Common myeloid progenitor, CD34-positive (primary cell): ENCODE data around the gene C6orf15.

ENCODE experiments used
- CTCF ChIA-PET: fragments of 350-600 bp; sonication (Branson Sonifier 250); formaldehyde crosslinking; loops from one replicate; lab custom pipeline; 2021; ENCODE audit warnings: antibody characterized with exemption; lab: Charles Lee
- POLR2A ChIA-PET: fragments of 350-600 bp; sonication (Branson Sonifier 250); formaldehyde crosslinking; loops from one replicate; lab custom pipeline; 2021; ENCODE audit warnings: antibody characterized with exemption; lab: Charles Lee
- DNase-seq, 3 donors: peaks; one replicate each; pipeline versions ENCODE4 v3.0.0 to v3.0.0-alpha.2; 2013
- H3K27ac ChIP-seq, 2 experiments: 1 replicate in 1 of 2; 2 replicates in 1 of 2; pipeline ENCODE4 v1.7.0; 2013; ENCODE audit warnings: inconsistent platforms in 2 of 2, low read length in 2 of 2, mild to moderate bottlenecking in 2 of 2, low read depth in 1 of 2, moderate library complexity in 1 of 2; ENCODE audit not compliant: severe bottlenecking in 2 of 2, insufficient read depth in 1 of 2, poor library complexity in 1 of 2
- H3K27me3 ChIP-seq, 5 experiments: replicated peaks in 2 of 5; 1 replicate in 3 of 5; 2 replicates in 2 of 5; pipeline versions ENCODE4 v1.6.1 to v1.7.0; 2013; ENCODE audit warnings: low read length in 4 of 5, mild to moderate bottlenecking in 2 of 5, moderate library complexity in 2 of 5, inconsistent platforms in 1 of 5; ENCODE audit not compliant: insufficient read depth in 5 of 5, control insufficient read depth in 4 of 5
- H3K36me3 ChIP-seq, 4 experiments: 1 replicate in 2 of 4; 2 replicates in 2 of 4; pipeline versions ENCODE4 v1.6.1 to v1.7.0; 2013; ENCODE audit warnings: low read length in 3 of 4, control low read depth in 1 of 4, mild to moderate bottlenecking in 1 of 4; ENCODE audit not compliant: control insufficient read depth in 4 of 4, insufficient read depth in 4 of 4
- H3K4me1 ChIP-seq, 4 experiments: 1 replicate in 3 of 4; 2 replicates in 1 of 4; pipeline versions ENCODE4 v1.6.1 to v1.7.1; 2013; ENCODE audit warnings: low read length in 3 of 4, mild to moderate bottlenecking in 3 of 4, control low read depth in 1 of 4, inconsistent platforms in 1 of 4, moderate library complexity in 1 of 4; ENCODE audit not compliant: control insufficient read depth in 4 of 4, insufficient read depth in 4 of 4; ENCODE audit errors: control extremely low read depth in 1 of 4
- H3K4me3 ChIP-seq, 7 experiments: 1 replicate in 4 of 7; 2 replicates in 3 of 7; pipeline versions ENCODE4 v1.5.1 to v1.7.0; 2013; ENCODE audit warnings: mild to moderate bottlenecking in 7 of 7, low read length in 6 of 7, moderate library complexity in 6 of 7, inconsistent platforms in 2 of 7, low read depth in 2 of 7, control low read depth in 1 of 7; ENCODE audit not compliant: insufficient read depth in 4 of 7, control insufficient read depth in 1 of 7; ENCODE audit errors: extremely low read depth in 1 of 7
- H3K9me3 ChIP-seq, 5 experiments: 1 replicate in 4 of 5; 2 replicates in 1 of 5; pipeline versions ENCODE4 v1.6.1 to v1.7.1; 2013; ENCODE audit warnings: low read length in 4 of 5, mild to moderate bottlenecking in 2 of 5, inconsistent platforms in 1 of 5, low read depth in 1 of 5, moderate library complexity in 1 of 5; ENCODE audit not compliant: control insufficient read depth in 4 of 5, insufficient read depth in 2 of 5; ENCODE audit errors: control extremely low read depth in 1 of 5
- WGBS: methylation state at CpG from one replicate; pipeline ENCODE4 v1.1.5; 2013; ENCODE audit not compliant: insufficient coverage; 5-methylcytosine and 5-hydroxymethylcytosine counted together

Gene C6orf15

GRCh38 chr6:31125162-31125561 lies 12.8 kb upstream of the C6orf15 start:
- Histone ChIP-seq H3K9me3 (no peaks in the 10 kb centered on the region), H3K4me1 (peaks cover 0 to 16% (median 11%) of the 10 kb centered on the region in 4 experiments), H3K27ac (no peak overlapping the region), H3K36me3 (no peaks in the 10 kb centered on the region), H3K27me3 (no peaks in the 10 kb centered on the region), H3K4me3 (no peak overlapping the region)
- POLR2A ChIA-PET: no interaction called here
- CTCF ChIA-PET: interaction anchor here (1.2 to 4.7 kb wide), 4 partner anchors 9 to 38 kb away, joined by 3 to 36 read pairs (median 11); partner anchors contain the start of genes PSORS1C1 and PSORS1C2
- no peak for DNase-seq
- 63% methylated on average over 5 of the region's 8 CpGs for WGBS

GRCh38 chr6:31122791-31123706 lies 10.7 kb upstream of the C6orf15 start:
- 59% methylated on average over 13 of the region's 16 CpGs for WGBS
- H3K36me3 ChIP-seq: no peaks in the 10 kb centered on the region
- POLR2A ChIA-PET: no interaction called here
- no peak overlapping the region for H3K27ac ChIP-seq
- DNase-seq: no peak
- no peaks in the 10 kb centered on the region for H3K27me3 ChIP-seq
- CTCF ChIA-PET: interaction anchor here (0.8 to 1.1 kb wide), 3 partner anchors 9 to 89 kb away, joined by 3 read pairs; no protein-coding TSS in a partner anchor
- H3K4me3 ChIP-seq: no peak overlapping the region
- peaks cover 0 to 16% (median 11%) of the 10 kb centered on the region in 4 experiments for H3K4me1 ChIP-seq
- H3K9me3 ChIP-seq: no peaks in the 10 kb centered on the region

- Histone ChIP-seq H3K4me1 (peaks cover 0 to 14% (median 11%) of the 10 kb centered on the region in 4 experiments), H3K9me3 (no peaks in the 10 kb centered on the region), H3K27me3 (peaks cover 0 to 2% (median 0%) of the 10 kb centered on the region in 5 experiments), H3K36me3 (no peaks in the 10 kb centered on the region), H3K4me3 (no peak overlapping the region), H3K27ac (no peak overlapping the region)
- DNase-seq: no peak
- POLR2A ChIA-PET: no interaction called here
- CTCF ChIA-PET: interaction anchor here (0.7 to 1.4 kb wide), 4 partner anchors 9 to 246 kb away, joined by 3 to 4 read pairs (median 3); no protein-coding TSS in a partner anchor
- 95% methylated on average over 11 of the region's 12 CpGs for WGBS
These were observed 8.9 kb upstream of the C6orf15 start for GRCh38 chr6:31121131-31121790.

- 71% methylated on average over 21 of the region's 26 CpGs for WGBS
- POLR2A ChIA-PET: no interaction called here
- no peak within 1 kb of the TSS for H3K4me3 ChIP-seq
These were observed 8.0 kb upstream of the C6orf15 start, which contains the start of gene CDSN for GRCh38 chr6:31120151-31120915. Gene CDSN (minus strand): TSS chr6:31120446. CDS start chr6:31120419, 27 bp downstream.

GRCh38 chr6:31118178-31118577 lies 5.8 kb upstream of the C6orf15 start:
- H3K9me3 ChIP-seq: no peaks in the 10 kb centered on the region
- H3K4me3 ChIP-seq: no peak overlapping the region
- H3K4me1 ChIP-seq: peaks cover 0 to 10% (median 7%) of the 10 kb centered on the region in 4 experiments
- H3K27me3 ChIP-seq: peaks cover 0 to 2% (median 0%) of the 10 kb centered on the region in 5 experiments
- H3K27ac ChIP-seq: no peak overlapping the region
- ChIA-PET CTCF (interaction anchor here (1.1 to 1.3 kb wide), 4 partner anchors 9 to 62 kb away, joined by 3 read pairs; no protein-coding TSS in a partner anchor), POLR2A (no interaction called here)
- DNase-seq: no peak
- no peaks in the 10 kb centered on the region for H3K36me3 ChIP-seq
- 94% methylated on average over 7 of the region's 7 CpGs for WGBS

More at GRCh38 chr6:31120151-31120915, 8.0 kb upstream of the C6orf15 start, which contains the start of gene CDSN:
- Histone ChIP-seq H3K36me3 (no peaks in the 10 kb centered on the region), H3K9me3 (no peaks in the 10 kb centered on the region), H3K4me1 (peaks cover 0 to 10% (median 5%) of the 10 kb centered on the region in 4 experiments), H3K27ac (no peak within 1 kb of the TSS), H3K27me3 (peaks cover 0 to 2% (median 0%) of the 10 kb centered on the region in 5 experiments)
- DNase-seq: peak in 2 of 3 donors; percentile 44 to 66
- CTCF ChIA-PET: interaction anchor here (1.4 kb wide), 1 partner anchor 10 kb away, joined by 3 read pairs; no protein-coding TSS in a partner anchor

GRCh38 chr6:31116661-31117385 lies 4.4 kb upstream of the C6orf15 start:
- CTCF ChIA-PET: interaction anchor here (0.9 to 8.0 kb wide), 13 partner anchors 9 to 298 kb away, joined by 3 to 66 read pairs (median 5); no protein-coding TSS in a partner anchor
- POLR2A ChIA-PET: no interaction called here
- no peak overlapping the region for H3K27ac ChIP-seq
- no peak for DNase-seq
- peaks cover 0 to 2% (median 0%) of the 10 kb centered on the region in 5 experiments for H3K27me3 ChIP-seq
- H3K4me3 ChIP-seq: no peak overlapping the region
- H3K4me1 ChIP-seq: peaks cover 0 to 10% (median 7%) of the 10 kb centered on the region in 4 experiments
- no peaks in the 10 kb centered on the region for H3K9me3 ChIP-seq
- 92% methylated on average over 19 of the region's 19 CpGs for WGBS
- H3K36me3 ChIP-seq: no peaks in the 10 kb centered on the region
